ENCODE measurements around the gene MTFP1. TPM values are rescaled to one million over a fixed set of nuclear protein-coding genes. Genes with fewer than 3 reads are reported as not detected.

MTFP1 gene
- total and polyA plus RNA-seq, 4 donors: 1.8 to 40.0 (median 25.5) TPM

DNA sequence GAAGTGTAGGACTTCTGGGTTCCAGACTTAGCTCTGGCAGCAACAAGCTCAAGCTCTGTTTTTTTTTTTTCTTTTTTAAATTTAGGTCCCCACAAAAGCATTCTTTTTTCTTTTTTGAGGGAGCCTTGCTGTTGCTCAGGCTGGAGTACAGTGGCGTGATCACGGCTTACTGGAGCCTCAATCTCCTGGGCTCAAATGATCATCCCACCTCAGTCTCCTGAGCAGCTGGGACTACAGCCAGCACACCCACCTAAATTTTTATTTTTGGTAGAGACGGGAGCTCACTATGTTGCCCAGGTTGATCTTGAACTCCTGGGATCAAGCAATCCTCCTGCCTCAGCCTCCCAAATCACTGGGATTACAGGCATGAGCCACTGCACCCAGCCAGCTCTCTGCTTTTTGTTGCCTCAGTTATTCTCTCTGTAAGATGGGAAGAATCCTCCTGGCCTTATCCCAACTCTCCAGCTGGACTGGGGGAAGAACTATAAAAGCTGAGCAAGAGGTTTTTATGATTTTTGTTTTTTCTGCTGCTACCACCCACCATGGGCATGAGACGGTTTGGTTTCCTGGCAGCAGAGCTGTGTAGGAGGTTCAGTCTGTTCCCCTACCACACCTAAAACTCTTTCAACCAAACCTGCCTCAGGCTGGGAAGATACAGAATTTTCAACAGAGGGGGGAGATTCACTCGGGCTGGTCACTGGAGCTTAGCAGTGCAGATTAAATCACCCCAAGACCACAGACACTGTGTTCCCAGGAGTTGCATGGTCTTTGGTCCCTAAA, 11.6 kb upstream of the MTFP1 start:
- no peak for ATAC-seq (ENCODE audit: insufficient read depth, low FRiP score)
- Histone ChIP-seq H3K9ac (ENCODE audit: insufficient read depth in 1 of 2, low read length in 2 of 2) (no peak overlapping the region), H3K27me3 (ENCODE audit: control insufficient read depth in 3 of 3, insufficient read depth in 3 of 3, low read length in 2 of 3) (no peaks in the 10 kb centered on the region), H3K4me3 (no peak overlapping the region), H3K27ac (ENCODE audit: low read depth in 1 of 2, low read length in 1 of 2) (no peak overlapping the region), H3K36me3 (ENCODE audit: control insufficient read depth in 4 of 4, insufficient read depth in 4 of 4, low read length in 4 of 4) (peaks cover 8 to 24% (median 21%) of the 10 kb centered on the region in 4 donors), H3K4me1 (ENCODE audit: control insufficient read depth in 5 of 5, insufficient read depth in 5 of 5, low read length in 5 of 5) (no peaks in the 10 kb centered on the region), H3K9me3 (ENCODE audit: control insufficient read depth in 4 of 4, insufficient read depth in 3 of 4, low read length in 3 of 4) (peaks cover 0 to 1% (median 0%) of the 10 kb centered on the region in 4 donors)
- no peak for DNase-seq
- 88 to 96% methylated on average over 5 of the region's 5 CpGs for WGBS, 2 donors
- TF ChIP-seq, protein P1, sequence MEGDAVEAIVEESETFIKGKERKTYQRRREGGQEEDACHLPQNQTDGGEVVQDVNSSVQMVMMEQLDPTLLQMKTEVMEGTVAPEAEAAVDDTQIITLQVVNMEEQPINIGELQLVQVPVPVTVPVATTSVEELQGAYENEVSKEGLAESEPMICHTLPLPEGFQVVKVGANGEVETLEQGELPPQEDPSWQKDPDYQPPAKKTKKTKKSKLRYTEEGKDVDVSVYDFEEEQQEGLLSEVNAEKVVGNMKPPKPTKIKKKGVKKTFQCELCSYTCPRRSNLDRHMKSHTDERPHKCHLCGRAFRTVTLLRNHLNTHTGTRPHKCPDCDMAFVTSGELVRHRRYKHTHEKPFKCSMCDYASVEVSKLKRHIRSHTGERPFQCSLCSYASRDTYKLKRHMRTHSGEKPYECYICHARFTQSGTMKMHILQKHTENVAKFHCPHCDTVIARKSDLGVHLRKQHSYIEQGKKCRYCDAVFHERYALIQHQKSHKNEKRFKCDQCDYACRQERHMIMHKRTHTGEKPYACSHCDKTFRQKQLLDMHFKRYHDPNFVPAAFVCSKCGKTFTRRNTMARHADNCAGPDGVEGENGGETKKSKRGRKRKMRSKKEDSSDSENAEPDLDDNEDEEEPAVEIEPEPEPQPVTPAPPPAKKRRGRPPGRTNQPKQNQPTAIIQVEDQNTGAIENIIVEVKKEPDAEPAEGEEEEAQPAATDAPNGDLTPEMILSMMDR (IDR thresholded peaks at IDR 0.05; ENCODE audit: control extremely low read depth, extremely low read depth): no peak

DNA sequence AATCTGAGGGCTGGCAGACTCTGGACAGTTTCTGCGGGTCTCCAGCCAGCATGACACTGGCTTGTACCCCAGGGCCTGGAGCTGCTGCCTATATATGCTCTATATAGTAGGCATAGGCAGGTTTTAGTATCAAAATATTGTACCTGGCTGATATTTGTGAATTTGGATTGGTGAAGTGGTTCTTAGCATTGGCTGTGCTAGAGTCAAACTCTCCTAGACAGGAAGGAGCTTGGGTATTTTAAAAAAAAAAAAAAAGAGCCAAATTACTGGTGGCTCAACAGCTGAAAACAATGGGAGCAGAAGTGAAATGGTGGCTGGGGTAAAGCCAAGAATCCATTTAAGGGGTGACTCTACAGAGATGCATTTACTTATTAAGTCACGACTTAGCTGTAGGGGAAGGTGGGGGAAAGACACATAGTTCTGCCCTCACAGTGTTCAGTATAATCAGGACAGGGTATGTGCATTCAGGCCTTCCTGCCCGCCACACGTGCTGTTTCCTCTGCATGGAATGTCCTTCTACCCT, 11.0 kb upstream of the MTFP1 start:
- Histone ChIP-seq H3K4me1 (ENCODE audit: control insufficient read depth in 5 of 5, insufficient read depth in 5 of 5, low read length in 5 of 5) (no peaks in the 10 kb centered on the region), H3K9me3 (ENCODE audit: control insufficient read depth in 4 of 4, insufficient read depth in 3 of 4, low read length in 3 of 4) (peaks cover 0 to 1% (median 0%) of the 10 kb centered on the region in 4 donors), H3K27ac (ENCODE audit: low read depth in 1 of 2, low read length in 1 of 2) (no peak overlapping the region), H3K9ac (ENCODE audit: insufficient read depth in 1 of 2, low read length in 2 of 2) (no peak overlapping the region), H3K27me3 (ENCODE audit: control insufficient read depth in 3 of 3, insufficient read depth in 3 of 3, low read length in 2 of 3) (no peaks in the 10 kb centered on the region), H3K4me3 (no peak overlapping the region), H3K36me3 (ENCODE audit: control insufficient read depth in 4 of 4, insufficient read depth in 4 of 4, low read length in 4 of 4) (peaks cover 8 to 24% (median 21%) of the 10 kb centered on the region in 4 donors)
- TF ChIP-seq, protein P1 (IDR thresholded peaks at IDR 0.05; ENCODE audit: control extremely low read depth, extremely low read depth): no peak
- DNase-seq (no peak), ATAC-seq (ENCODE audit: insufficient read depth, low FRiP score) (no peak)
- WGBS, 2 donors: 88% methylated on average over 4 of the region's 4 CpGs

DNA sequence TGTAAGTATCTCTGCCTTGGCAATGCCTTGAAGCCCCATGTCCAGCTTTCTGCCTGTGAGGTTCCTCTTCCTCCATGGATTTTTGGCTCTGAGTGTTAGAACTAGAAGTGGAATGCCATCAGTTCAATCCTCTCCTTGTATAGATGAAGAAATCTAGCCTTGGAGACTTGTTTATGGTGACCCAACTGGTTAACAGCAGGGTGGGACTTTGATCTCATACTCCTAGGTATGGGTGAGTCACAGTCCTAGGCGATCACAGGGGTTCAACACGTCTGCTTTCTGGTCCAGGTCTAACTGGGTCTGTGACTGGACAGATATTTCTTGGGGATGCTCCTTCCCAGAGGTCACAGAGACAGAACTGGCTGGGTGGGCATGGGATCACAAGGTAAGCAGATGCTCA, 9.2 kb upstream of the MTFP1 start:
- DNase-seq (no peak), ATAC-seq (ENCODE audit: insufficient read depth, low FRiP score) (no peak)
- no peak overlapping the region for H3K9ac ChIP-seq (ENCODE audit: insufficient read depth in 1 of 2, low read length in 2 of 2)
- TF ChIP-seq, protein P1 (IDR thresholded peaks at IDR 0.05; ENCODE audit: control extremely low read depth, extremely low read depth): no peak
- H3K27me3 ChIP-seq (ENCODE audit: control insufficient read depth in 3 of 3, insufficient read depth in 3 of 3, low read length in 2 of 3): no peaks in the 10 kb centered on the region
- peaks cover 0 to 1% (median 0%) of the 10 kb centered on the region in 4 donors for H3K9me3 ChIP-seq (ENCODE audit: control insufficient read depth in 4 of 4, insufficient read depth in 3 of 4, low read length in 3 of 4)
- 80 to 89% methylated on average over 2 of the region's 2 CpGs for whole genome bisulfite sequencing, 2 donors
- H3K4me1 ChIP-seq (ENCODE audit: control insufficient read depth in 5 of 5, insufficient read depth in 5 of 5, low read length in 5 of 5): no peaks in the 10 kb centered on the region
- peaks cover 8 to 24% (median 20%) of the 10 kb centered on the region in 4 donors for H3K36me3 ChIP-seq (ENCODE audit: control insufficient read depth in 4 of 4, insufficient read depth in 4 of 4, low read length in 4 of 4)
- no peak overlapping the region for H3K4me3 ChIP-seq
- H3K27ac ChIP-seq (ENCODE audit: low read depth in 1 of 2, low read length in 1 of 2): no peak overlapping the region

Measured in lung (tissue), 12 donors.